BE2C (cell line): ENCODE measurements around the gene CYB5B.

Source experiments
- DNase-seq: peaks from one replicate; pipeline ENCODE4 v3.0.0-alpha.2; 2020
- H3K27me3 ChIP-seq: fragments of 250-450 bp; sonication (Bioruptor Pico); 2 replicates; pipeline ENCODE4 v1.5.1; 2020; ENCODE audit warnings: mild to moderate bottlenecking
- H3K36me3 ChIP-seq: fragments of 250-450 bp; sonication (Bioruptor Pico); 2 replicates; pipeline ENCODE4 v1.5.1; 2020; ENCODE audit warnings: mild to moderate bottlenecking
- H3K4me1 ChIP-seq: fragments of 250-450 bp; sonication (Bioruptor Pico); 2 replicates; pipeline ENCODE4 v1.5.1; 2020
- H3K4me3 ChIP-seq: 2 replicates; pipeline ENCODE4 v1.5.1; 2011; ENCODE audit warnings: low read depth, low read length
- H3K9me3 ChIP-seq: fragments of 250-450 bp; sonication (Bioruptor Pico); 2 replicates; pipeline ENCODE4 v1.5.1; 2020
- TF ChIP-seq, protein P1 (sequence below): IDR thresholded peaks from 2 replicates; pipeline ENCODE4 v1.5.1; 2012; ENCODE audit warnings: mild to moderate bottlenecking, low read depth, low read length

CYB5B gene

DNA sequence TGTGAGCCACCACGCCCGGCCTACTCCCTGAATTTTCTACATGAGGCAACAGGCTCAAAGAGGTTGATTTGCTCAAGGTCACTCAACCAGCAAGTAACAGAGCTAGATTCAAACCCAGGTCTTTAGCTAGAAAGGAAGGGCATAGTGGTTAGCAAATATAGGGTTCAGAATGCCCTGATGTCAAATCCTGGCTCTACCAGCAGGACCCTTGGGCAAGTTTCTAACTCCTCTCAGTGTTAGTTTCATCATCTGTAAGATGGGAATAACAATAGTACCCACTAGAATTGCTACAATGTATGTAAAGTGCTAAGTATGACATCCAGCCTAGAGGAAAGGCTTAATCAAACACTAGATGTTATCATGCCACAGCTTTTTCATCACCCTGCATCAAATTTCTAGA is 19.1 kb upstream of the CYB5B start:
- TF ChIP-seq, protein P1, sequence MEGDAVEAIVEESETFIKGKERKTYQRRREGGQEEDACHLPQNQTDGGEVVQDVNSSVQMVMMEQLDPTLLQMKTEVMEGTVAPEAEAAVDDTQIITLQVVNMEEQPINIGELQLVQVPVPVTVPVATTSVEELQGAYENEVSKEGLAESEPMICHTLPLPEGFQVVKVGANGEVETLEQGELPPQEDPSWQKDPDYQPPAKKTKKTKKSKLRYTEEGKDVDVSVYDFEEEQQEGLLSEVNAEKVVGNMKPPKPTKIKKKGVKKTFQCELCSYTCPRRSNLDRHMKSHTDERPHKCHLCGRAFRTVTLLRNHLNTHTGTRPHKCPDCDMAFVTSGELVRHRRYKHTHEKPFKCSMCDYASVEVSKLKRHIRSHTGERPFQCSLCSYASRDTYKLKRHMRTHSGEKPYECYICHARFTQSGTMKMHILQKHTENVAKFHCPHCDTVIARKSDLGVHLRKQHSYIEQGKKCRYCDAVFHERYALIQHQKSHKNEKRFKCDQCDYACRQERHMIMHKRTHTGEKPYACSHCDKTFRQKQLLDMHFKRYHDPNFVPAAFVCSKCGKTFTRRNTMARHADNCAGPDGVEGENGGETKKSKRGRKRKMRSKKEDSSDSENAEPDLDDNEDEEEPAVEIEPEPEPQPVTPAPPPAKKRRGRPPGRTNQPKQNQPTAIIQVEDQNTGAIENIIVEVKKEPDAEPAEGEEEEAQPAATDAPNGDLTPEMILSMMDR: no peak

DNA sequence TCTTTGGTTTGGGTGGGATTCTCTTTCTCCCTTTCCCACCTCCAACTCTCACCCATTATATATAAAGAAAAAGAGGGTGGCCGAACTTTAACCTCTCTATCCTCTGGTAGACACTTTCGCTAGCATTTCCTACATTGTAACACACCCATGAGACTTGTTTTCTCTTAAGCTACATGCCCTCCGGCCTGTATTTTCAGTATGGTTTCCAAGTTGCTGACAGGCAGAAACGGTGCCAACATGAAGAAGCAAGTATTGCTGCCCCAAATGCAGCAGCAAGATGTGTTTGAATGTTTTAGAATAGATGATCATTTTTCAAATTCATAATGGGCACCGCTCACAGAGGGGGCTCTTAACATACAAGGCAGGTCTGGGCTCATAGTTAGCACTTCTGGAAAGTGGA is 18.7 kb upstream of the CYB5B start:
- Histone ChIP-seq H3K4me3 (no peak overlapping the region), H3K4me1 (peaks cover 9% of the 10 kb centered on the region; the same call in 1 of the 2 replicates), H3K27me3 (no peaks in the 10 kb centered on the region), H3K9me3 (peaks cover 2% of the 10 kb centered on the region; the same call in 1 of the 2 replicates), H3K36me3 (no peaks in the 10 kb centered on the region)
- TF ChIP-seq, protein P1: no peak
- no peak for DNase-seq

More for the DNA sequence above, 19.1 kb upstream of the CYB5B start:
- H3K36me3 ChIP-seq: no peaks in the 10 kb centered on the region
- peaks cover 9% of the 10 kb centered on the region; the same call in 1 of the 2 replicates for H3K4me1 ChIP-seq
- peaks cover 2% of the 10 kb centered on the region; the same call in 1 of the 2 replicates for H3K9me3 ChIP-seq
- H3K27me3 ChIP-seq: no peaks in the 10 kb centered on the region
- H3K4me3 ChIP-seq: no peak overlapping the region
- no peak for DNase-seq

DNA sequence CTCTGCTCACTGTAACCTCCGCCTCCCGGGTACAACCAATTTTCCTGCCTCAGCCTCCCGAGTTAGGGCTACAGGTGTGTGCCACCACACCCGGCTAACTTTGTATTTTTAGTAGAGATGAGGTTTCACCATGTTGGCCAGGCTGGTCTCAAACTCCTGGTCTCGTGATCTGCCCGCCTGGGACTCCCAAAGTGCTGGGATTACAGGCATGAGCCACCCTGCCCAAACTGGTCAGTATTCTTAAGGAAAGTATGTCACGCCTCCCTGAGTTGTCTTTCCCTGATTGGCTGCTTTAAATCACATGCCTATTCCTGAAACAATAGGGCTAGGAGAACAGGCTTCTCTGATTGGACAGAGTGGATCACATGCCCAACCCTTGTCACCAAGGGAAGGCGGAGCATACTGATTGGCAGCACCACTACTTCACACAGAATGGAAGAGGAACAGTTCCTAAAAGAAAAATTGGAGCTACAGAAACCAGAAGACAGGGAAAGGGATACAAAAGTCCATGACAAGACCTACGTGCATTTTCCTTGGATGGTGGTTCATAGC is 17.6 kb upstream of the CYB5B start:
- H3K4me3 ChIP-seq: no peak overlapping the region
- peak; percentile 54 for DNase-seq
- H3K9me3 ChIP-seq: peaks cover 2% of the 10 kb centered on the region; the same call in 1 of the 2 replicates
- TF ChIP-seq, protein P1: no peak
- H3K4me1 ChIP-seq: peaks cover 9% of the 10 kb centered on the region; the same call in 1 of the 2 replicates
- H3K27me3 ChIP-seq: no peaks in the 10 kb centered on the region
- H3K36me3 ChIP-seq: no peaks in the 10 kb centered on the region

DNA sequence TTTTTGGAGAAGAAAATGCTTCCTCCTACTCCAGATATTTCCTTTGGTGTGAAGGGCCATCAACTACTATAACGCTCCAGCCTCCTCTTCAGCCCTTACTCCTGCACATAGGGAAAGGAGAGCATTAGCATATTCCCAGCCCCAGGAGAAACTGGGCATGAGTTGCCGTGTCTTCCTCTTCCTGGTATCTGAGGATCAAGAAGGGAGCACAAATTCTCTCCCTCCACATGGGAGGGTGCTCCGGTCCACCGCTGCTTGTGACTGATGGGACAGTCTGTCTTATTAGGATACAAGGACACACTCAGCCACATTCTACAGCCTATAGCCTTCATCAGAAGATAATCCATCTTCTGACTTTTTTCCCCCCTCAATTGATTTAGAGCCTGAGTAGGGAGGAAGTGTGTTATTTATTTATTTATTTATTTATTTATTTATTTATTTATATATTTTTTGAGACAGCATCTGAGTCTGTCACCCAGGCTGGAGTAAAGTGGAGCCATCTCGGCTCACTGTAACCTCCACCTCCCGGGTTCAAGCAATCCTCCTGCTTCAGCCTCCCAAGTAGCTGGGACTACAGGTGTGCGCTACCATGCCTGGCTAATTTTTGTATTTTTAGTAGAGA is 16.6 kb upstream of the CYB5B start:
- no peaks in the 10 kb centered on the region for H3K36me3 ChIP-seq
- H3K4me1 ChIP-seq: peaks cover 9% of the 10 kb centered on the region; the same call in 1 of the 2 replicates
- DNase-seq: no peak
- peaks cover 2% of the 10 kb centered on the region; the same call in 1 of the 2 replicates for H3K9me3 ChIP-seq
- TF ChIP-seq, protein P1: no peak
- H3K4me3 ChIP-seq: no peak overlapping the region
- no peaks in the 10 kb centered on the region for H3K27me3 ChIP-seq

DNA sequence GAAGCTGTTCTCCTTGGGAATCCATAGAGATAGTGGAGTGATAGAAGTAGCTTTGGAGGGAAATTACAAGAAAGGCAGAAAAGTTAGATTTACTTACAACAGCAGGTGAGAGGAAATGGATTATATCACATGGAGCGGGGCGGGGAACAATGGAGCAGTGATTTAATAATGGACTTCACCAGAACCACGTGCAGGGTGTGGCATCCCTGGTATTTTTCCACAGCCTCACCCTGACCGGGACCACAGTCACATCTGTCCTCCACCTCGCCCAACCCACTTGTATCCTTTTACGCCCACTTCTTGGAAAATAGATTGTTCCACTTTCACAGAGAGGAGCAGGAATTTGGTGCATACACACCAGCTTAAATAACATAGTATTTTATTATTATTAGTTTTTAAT is 15.9 kb upstream of the CYB5B start:
- no peaks in the 10 kb centered on the region for H3K27me3 ChIP-seq
- TF ChIP-seq, protein P1: no peak
- no peak for DNase-seq
- no peak overlapping the region for H3K4me3 ChIP-seq
- H3K4me1 ChIP-seq: peaks cover 9% of the 10 kb centered on the region; the same call in 1 of the 2 replicates
- H3K36me3 ChIP-seq: no peaks in the 10 kb centered on the region
- peaks cover 2% of the 10 kb centered on the region; the same call in 1 of the 2 replicates for H3K9me3 ChIP-seq
